Esophagus squamous epithelium (tissue), 5 donors: ENCODE measurements around the gene ADORA2A. TPM values are rescaled to one million over a fixed set of nuclear protein-coding genes. Genes with fewer than 3 reads are reported as not detected.

ENCODE experiments used
- DNase-seq: peaks from one replicate; lab custom pipeline; 2025; lab: John Stamatoyannopoulos, UW
- H3K27ac ChIP-seq, 4 donors: fragments of 200-600 bp; sonication (generic); one replicate each; pipeline ENCODE4 v1.5.1; 2016 to 2019; ENCODE audit warnings: mild to moderate bottlenecking in 1 of 4
- H3K27me3 ChIP-seq, 4 donors: fragments of 200-600 bp; sonication (generic); 1 replicate in 3 of 4; 2 replicates in 1 of 4; pipeline versions ENCODE4 v1.5.1 to v1.6.0; 2017 to 2021; ENCODE audit warnings: antibody characterized with exemption in 1 of 4
- H3K36me3 ChIP-seq, 3 donors: fragments of 200-600 bp; sonication (generic); one replicate each; pipeline ENCODE4 v1.5.1; 2016 to 2019
- H3K4me1 ChIP-seq, 3 donors: fragments of 200-600 bp; sonication (generic); one replicate each; pipeline ENCODE4 v1.5.1; 2017 to 2019
- H3K4me3 ChIP-seq, 4 donors: fragments of 200-600 bp; sonication (generic); 1 replicate in 3 of 4; 2 replicates in 1 of 4; pipeline ENCODE4 v1.5.1; 2016 to 2019; ENCODE audit warnings: mild to moderate bottlenecking in 2 of 4, moderate library complexity in 1 of 4
- H3K9me3 ChIP-seq, 3 donors: fragments of 200-600 bp; sonication (generic); one replicate each; pipeline ENCODE4 v1.5.1; 2016 to 2019
- POLR2A ChIP-seq, 4 donors: fragments of 450-650 bp; IDR thresholded peaks; one replicate each; pipeline ENCODE4 v1.6.1; 2017; ENCODE audit warnings: antibody characterized with exemption in 4 of 4, mild to moderate bottlenecking in 4 of 4, moderate library complexity in 3 of 4
- WGBS, 2 donors: methylation state at CpG; one replicate each; pipeline ENCODE4 v1.1.5; 2018; 5-methylcytosine and 5-hydroxymethylcytosine counted together
- intact Hi-C: fragments of 100-400 bp; cut with DNase I; formaldehyde crosslinking; loops from one replicate; pipeline ENCODE4 v1.15.0; 2022
- total RNA-seq, 4 donors: library from RNA; depleted of rRNA; stranded (reverse); fragments of >200 nt; gene quantifications; one replicate each; pipeline ENCODE4 v1.1.0, GENCODE V29; 2016
- TF ChIP-seq, protein P1 (sequence below), 6 experiments: fragments of 450-650 bp in 4 of 6; fragments of 200-600 bp in 2 of 6; sonication (generic) in 2 of 6; IDR thresholded peaks; one replicate each; pipeline ENCODE4 v1.5.1; 2016 to 2019; ENCODE audit warnings: antibody characterized with exemption in 6 of 6, mild to moderate bottlenecking in 4 of 6, moderate library complexity in 4 of 6
- donor health status: DM: yes; HTN: yes; CAD: no.

ADORA2A gene
- total RNA-seq, 4 donors from 2014 or later = 1.0 to 4.0 (median 2.4) TPM

DNA sequence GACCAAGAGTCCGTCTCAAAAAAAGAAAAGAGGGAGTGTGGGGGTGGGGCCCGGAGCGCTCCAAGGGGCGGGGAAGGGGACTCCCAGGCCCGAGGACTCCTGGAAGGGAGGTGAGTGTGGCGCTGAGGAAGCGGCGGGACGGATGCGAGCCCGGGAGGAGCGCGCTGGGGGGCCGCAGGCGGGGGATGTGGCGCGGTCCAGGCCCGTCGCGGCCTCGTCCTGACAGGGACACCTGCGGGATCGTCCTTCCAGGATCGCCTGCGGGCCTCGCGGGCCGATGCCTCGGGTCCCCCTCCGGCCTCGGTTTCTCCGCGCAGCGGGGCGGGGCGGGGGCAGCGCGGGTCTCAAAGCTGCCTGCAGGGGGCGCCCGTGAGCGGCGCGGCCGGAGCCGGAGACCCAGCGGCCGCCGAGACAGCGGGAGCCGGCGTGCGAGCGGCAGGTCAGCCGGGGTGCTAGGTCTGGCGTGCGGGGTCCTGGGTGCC, 3.8 kb upstream of the ADORA2A start:
- peaks cover 0 to 69% (median 2%) of the 10 kb centered on the region in 4 donors for H3K27me3 ChIP-seq
- H3K9me3 ChIP-seq = no peaks in the 10 kb centered on the region
- peaks cover 8 to 54% (median 27%) of the 10 kb centered on the region in 3 donors for H3K4me1 ChIP-seq
- no peak for DNase-seq
- H3K27ac ChIP-seq = peak overlapping the region in 2 of 4 donors; percentile 11 to 39
- TF ChIP-seq, protein P1, sequence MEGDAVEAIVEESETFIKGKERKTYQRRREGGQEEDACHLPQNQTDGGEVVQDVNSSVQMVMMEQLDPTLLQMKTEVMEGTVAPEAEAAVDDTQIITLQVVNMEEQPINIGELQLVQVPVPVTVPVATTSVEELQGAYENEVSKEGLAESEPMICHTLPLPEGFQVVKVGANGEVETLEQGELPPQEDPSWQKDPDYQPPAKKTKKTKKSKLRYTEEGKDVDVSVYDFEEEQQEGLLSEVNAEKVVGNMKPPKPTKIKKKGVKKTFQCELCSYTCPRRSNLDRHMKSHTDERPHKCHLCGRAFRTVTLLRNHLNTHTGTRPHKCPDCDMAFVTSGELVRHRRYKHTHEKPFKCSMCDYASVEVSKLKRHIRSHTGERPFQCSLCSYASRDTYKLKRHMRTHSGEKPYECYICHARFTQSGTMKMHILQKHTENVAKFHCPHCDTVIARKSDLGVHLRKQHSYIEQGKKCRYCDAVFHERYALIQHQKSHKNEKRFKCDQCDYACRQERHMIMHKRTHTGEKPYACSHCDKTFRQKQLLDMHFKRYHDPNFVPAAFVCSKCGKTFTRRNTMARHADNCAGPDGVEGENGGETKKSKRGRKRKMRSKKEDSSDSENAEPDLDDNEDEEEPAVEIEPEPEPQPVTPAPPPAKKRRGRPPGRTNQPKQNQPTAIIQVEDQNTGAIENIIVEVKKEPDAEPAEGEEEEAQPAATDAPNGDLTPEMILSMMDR (IDR thresholded peaks at IDR 0.05) = peak; percentile 77 to 93 (median 86)
- TF ChIP-seq POLR2A (IDR thresholded peaks at IDR 0.05) = no peak
- WGBS, 2 donors = 3 to 7% methylated on average over 10 to 14 of the region's 56 CpGs
- H3K4me3 ChIP-seq = peak overlapping the region; percentile 39 to 74 (median 50)
- H3K36me3 ChIP-seq = no peaks in the 10 kb centered on the region
- intact Hi-C loops = loop anchor here (5.0 kb wide), 1 partner anchor 94 kb away; no protein-coding TSS in a partner anchor

DNA sequence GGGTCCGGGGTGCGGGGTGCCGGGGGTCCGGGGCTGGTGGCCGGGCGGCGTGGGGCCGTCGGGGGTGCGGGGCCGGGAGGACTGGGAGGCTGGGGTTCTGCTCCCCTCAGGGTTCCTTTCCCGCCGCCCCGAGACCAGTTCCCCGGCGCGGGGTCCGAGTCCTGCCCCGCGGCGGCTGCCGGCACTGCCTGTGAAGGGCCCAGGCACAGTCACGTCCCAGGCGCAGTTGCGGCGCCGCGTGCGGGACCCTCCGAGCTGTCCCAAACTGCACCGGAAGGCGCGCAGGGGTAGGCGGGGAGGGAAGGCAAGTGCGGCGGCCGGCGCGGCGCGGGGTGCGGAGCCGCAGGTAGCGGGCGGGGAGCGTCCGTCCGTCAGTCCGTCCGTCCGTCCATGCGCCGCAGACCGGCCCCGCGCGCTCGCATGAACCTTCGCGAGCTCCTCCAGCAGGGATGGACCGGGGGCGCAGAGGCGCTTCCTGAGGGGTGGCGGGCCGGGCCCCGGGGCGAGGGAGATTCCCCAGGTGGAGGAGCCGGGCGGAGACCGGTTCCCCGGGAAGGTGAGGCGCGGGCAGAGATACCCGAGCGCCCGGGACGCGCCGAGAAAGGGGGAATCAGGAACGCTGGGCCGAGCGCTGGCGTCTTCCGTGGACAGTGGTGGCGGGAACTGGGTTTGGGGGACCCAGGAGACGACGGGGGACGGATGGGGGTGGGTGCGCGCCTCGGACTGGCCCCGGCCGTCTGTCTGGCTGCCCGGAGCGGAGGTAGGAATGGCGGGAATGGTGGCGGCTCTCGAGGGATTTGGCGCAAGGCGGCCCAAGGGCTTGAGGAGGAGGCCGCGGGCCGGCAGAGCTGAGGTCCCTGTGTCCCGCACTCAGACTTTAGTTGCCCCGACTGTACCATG, 3.1 kb upstream of the ADORA2A start:
- peak overlapping the region in 3 of 4 donors; percentile 11 to 39 (median 11) for H3K27ac ChIP-seq
- WGBS, 2 donors = 33 to 39% methylated on average over 10 to 17 of the region's 105 CpGs
- DNase-seq = no peak

DNA sequence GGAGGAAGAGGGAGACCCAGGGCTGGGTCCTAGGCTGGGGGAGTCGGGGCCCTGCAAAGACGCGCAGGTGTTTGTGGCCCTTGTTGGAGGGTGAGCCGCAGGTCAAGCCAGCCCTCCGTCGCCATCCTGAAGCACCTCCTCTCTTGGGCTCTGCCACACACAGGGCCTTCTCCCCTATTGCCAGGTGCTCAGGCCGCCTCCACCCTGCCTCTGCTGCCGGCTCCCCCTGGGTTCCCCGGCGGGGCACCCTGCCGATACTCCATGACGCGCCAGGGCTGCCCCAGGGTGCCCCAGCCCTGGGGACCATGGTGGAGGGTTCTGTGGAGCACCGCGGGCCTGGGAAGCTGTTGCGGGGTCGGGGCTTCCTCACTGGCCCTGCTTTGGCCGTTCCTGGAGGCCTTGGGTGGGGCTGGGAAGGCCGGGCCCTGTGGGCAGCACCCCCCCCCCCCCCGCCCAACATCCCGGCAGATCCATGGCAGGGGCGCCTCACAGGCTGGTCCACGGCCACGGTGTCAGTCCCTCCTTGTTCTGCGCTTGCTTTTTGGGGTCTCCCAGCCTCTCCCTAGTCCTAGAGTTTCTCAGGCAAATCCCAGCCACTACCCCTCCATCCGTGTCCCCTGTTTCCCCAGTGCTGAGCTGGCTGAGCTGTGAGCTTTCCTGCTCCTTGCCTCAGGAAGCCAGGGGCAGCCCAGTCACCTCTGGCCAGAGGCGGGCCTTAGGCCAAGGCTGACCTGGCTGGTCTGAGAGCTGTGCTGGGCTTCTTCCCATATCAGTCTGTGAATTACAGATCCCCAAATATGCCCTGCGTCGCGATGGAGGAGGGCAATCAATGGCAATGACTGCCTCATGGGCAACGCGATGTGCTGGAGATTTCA, 2.3 kb upstream of the ADORA2A start:
- WGBS, 2 donors = 80% methylated on average over 4 of the region's 32 CpGs
- peak overlapping the region in 2 of 4 donors; percentile 2 to 39 for H3K27ac ChIP-seq
- intact Hi-C loops = loop anchor here (5.0 kb wide), 1 partner anchor 92 kb away; no protein-coding TSS in a partner anchor
- DNase-seq = no peak
- TF ChIP-seq, protein P1 (IDR thresholded peaks at IDR 0.05) = no peak
- no peak for TF ChIP-seq POLR2A (IDR thresholded peaks at IDR 0.05)
- H3K4me3 ChIP-seq = peak overlapping the region in 3 of 4 donors; percentile 39 to 74 (median 61)
- no peaks in the 10 kb centered on the region for H3K9me3 ChIP-seq
- H3K36me3 ChIP-seq = no peaks in the 10 kb centered on the region
- peaks cover 0 to 69% (median 2%) of the 10 kb centered on the region in 4 donors for H3K27me3 ChIP-seq
- H3K4me1 ChIP-seq = peaks cover 8 to 54% (median 20%) of the 10 kb centered on the region in 3 donors

More for the DNA sequence above, 3.1 kb upstream of the ADORA2A start:
- Histone ChIP-seq H3K36me3 (no peaks in the 10 kb centered on the region), H3K9me3 (no peaks in the 10 kb centered on the region), H3K4me1 (peaks cover 2 to 54% (median 21%) of the 10 kb centered on the region in 3 donors), H3K4me3 (peak overlapping the region; percentile 39 to 74 (median 50)), H3K27me3 (peaks cover 0 to 69% (median 2%) of the 10 kb centered on the region in 4 donors)
- TF ChIP-seq, protein P1 (IDR thresholded peaks at IDR 0.05) = no peak
- no peak for TF ChIP-seq POLR2A (IDR thresholded peaks at IDR 0.05)
- intact Hi-C loops = loop anchor here (5.0 kb wide), 1 partner anchor 93 kb away; no protein-coding TSS in a partner anchor

DNA sequence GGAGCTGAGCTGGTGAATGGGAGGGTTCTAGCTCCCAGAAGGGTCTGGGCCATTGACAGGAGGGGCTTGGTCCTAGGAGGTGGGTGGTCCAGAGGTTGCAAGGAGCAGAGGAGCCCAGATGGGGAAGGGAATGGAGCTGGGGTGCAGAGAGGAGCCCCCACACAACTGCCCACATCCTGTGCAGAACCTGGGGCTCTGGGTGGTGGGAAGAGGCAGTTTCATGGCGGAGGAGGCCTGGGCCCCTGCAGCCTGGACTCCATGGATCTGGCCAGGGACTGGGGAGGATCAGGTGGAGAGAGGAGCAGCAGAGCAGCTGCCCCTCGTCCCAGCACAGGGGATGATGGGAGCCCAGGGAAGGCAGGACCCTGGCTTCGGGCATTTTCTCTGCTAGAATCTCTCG, 963 bp upstream of the ADORA2A start:
- Histone ChIP-seq H3K27ac (peak overlapping the region in 1 of 4 donors; percentile 84), H3K4me1 (peaks cover 8 to 47% (median 18%) of the 10 kb centered on the region in 3 donors), H3K27me3 (peaks cover 0 to 67% (median 2%) of the 10 kb centered on the region in 4 donors), H3K36me3 (no peaks in the 10 kb centered on the region), H3K9me3 (no peaks in the 10 kb centered on the region), H3K4me3 (no peak overlapping the region)
- 95 to 96% methylated on average over 3 of the region's 4 CpGs for WGBS, 2 donors
- DNase-seq = no peak
- intact Hi-C loops = no loop called here
- TF ChIP-seq, protein P1 (IDR thresholded peaks at IDR 0.05) = no peak
